Measurements from ENCODE around the gene EFHD2. TPM values are rescaled to one million over a fixed set of nuclear protein-coding genes. Genes with fewer than 3 reads are reported as not detected.
"Not testable (repeated sequence)": the region's sequence is repeated elsewhere in the genome, so short reads cannot be mapped to it uniquely, and the experiment has no call there.

Gene EFHD2
- total RNA-seq, 2 experiments from 2014 or later: 67.6 to 69.5 TPM

- H3K9me3 Mint-ChIP-seq; H3K27me3 Mint-ChIP-seq; H3K36me3 Mint-ChIP-seq (ENCODE audit: low read depth); CTCF ChIA-PET; DNase-seq; H3K27ac Mint-ChIP-seq; H3K4me1 Mint-ChIP-seq; POLR2A ChIA-PET; H3K4me3 Mint-ChIP-seq: not testable (repeated sequence)
These were observed 61.4 kb downstream of the EFHD2 start for GRCh38 chr1:15471067-15471466.

- DNase-seq; CTCF ChIA-PET; H3K9me3 Mint-ChIP-seq; POLR2A ChIA-PET; H3K4me1 Mint-ChIP-seq; H3K36me3 Mint-ChIP-seq (ENCODE audit: low read depth); H3K27me3 Mint-ChIP-seq; H3K27ac Mint-ChIP-seq; H3K4me3 Mint-ChIP-seq: not testable (repeated sequence)
These were observed 62.0 kb downstream of the EFHD2 start for GRCh38 chr1:15471723-15472122.

DNA sequence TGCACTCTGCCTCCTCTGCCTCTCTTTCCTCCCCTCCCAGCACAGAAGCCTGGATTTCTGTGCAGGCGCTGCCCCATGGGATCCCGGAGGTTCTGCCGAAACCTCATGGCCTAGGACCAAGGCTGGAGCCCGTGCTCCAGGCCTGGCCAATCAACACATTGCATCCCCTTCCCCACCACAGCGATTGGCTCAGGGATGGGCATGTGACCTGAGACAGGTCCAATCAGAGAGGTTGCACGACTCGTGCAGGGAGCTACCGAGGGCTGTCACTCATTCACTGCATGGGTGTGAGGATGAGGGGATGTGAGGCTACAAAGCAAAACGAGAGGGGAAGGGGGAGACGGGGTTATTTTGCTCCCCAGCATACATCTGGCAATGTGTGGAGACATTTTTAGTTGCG, 62.9 kb downstream of the EFHD2 start:
- no peaks in the 10 kb centered on the region for H3K36me3 Mint-ChIP-seq (ENCODE audit: low read depth)
- no peak overlapping the region for H3K4me3 Mint-ChIP-seq
- no peak overlapping the region for H3K27ac Mint-ChIP-seq
- DNase-seq: no peak
- ChIA-PET CTCF (no interaction called here), POLR2A (no interaction called here)
- H3K9me3 Mint-ChIP-seq: no peaks in the 10 kb centered on the region
- H3K4me1 Mint-ChIP-seq: no peaks in the 10 kb centered on the region
- H3K27me3 Mint-ChIP-seq: peaks cover 3% of the 10 kb centered on the region

GRCh38 chr1:15475752-15476314, 66.1 kb downstream of the EFHD2 start, which contains the start of gene CELA2B:
TSS of gene CELA2B (plus strand) at chr1:15476104. CDS start at chr1:15476126, 22 bp downstream.
- Mint-ChIP-seq H3K36me3 (ENCODE audit: low read depth) (no peaks in the 10 kb centered on the region), H3K4me1 (no peaks in the 10 kb centered on the region), H3K9me3 (no peaks in the 10 kb centered on the region), H3K4me3 (no peak within 1 kb of the TSS), H3K27me3 (peaks cover 3% of the 10 kb centered on the region), H3K27ac (no peak within 1 kb of the TSS)
- POLR2A ChIA-PET: no interaction called here
- DNase-seq: no peak
- CTCF ChIA-PET: no interaction called here

DNA sequence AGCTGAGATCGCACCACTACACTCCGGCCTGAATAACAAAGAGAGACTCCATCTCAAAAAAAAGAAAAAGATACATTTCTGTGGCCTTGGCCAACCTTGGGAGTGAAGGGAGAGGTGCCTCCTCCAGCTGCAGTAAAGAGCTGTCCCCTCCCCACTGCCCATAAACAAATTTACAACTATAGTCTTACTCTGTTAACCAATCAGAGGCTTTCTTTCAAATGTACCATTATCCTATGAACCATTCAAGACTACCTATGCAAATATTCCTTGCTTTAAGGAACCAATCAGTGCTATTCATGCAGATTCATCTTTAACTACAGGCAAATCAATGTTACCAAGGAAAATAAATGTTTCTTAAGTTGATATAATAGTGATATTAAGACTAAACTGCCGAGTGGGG, 67.2 kb downstream of the EFHD2 start:
- Mint-ChIP-seq H3K9me3 (no peaks in the 10 kb centered on the region), H3K27ac (no peak overlapping the region), H3K4me3 (no peak overlapping the region), H3K27me3 (no peaks in the 10 kb centered on the region), H3K4me1 (no peaks in the 10 kb centered on the region), H3K36me3 (ENCODE audit: low read depth) (no peaks in the 10 kb centered on the region)
- CTCF ChIA-PET: no interaction called here
- POLR2A ChIA-PET: no interaction called here
- DNase-seq: no peak

DNA sequence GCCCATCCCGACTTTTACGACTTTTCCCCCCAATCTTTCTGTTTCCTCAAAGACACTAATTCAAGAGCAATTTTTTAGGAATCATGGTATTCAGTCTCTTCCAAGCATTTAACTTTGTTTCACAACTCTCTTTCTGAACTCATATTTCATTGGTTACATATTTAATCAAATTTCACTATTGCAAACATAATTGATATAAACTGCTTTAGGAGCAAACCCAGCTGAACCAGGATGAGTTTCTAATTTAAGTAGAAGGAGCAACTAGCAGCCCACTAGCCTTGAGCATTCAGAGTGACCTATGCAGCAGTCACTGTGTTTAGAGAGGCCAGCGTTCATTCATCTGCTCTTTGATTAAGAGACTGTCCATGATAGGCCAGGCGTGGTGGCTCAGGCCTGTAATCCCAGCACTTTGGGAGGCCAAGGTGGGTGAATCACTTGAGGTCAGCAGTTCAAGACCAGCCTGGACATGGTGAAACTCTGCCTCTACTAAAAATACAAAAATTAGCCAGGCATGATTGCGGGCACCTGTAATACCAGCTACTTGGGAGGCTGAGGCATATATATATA, 68.0 kb downstream of the EFHD2 start:
- ChIA-PET CTCF (no interaction called here), POLR2A (no interaction called here)
- no peak for DNase-seq
- H3K27ac Mint-ChIP-seq: no peak overlapping the region
- no peaks in the 10 kb centered on the region for H3K4me1 Mint-ChIP-seq
- H3K9me3 Mint-ChIP-seq: no peaks in the 10 kb centered on the region
- H3K4me3 Mint-ChIP-seq: no peak overlapping the region
- no peaks in the 10 kb centered on the region for H3K36me3 Mint-ChIP-seq (ENCODE audit: low read depth)
- H3K27me3 Mint-ChIP-seq: no peaks in the 10 kb centered on the region

Other genes with a start within 250 kb of the EFHD2 start
- not detected for gene FHAD1, start 162.7 kb upstream of the EFHD2 start, total RNA-seq
- gene CTRC, start 28.6 kb downstream of the EFHD2 start, total RNA-seq: under 1 TPM; 0.08 to 0.30 TPM
- not detected for gene CELA2A, start 46.8 kb downstream of the EFHD2 start, total RNA-seq
- not detected for gene CELA2B, start 66.2 kb downstream of the EFHD2 start, total RNA-seq
- 10 to 100 TPM; 11.3 to 13.4 TPM for gene CASP9, start 114.3 kb downstream of the EFHD2 start, total RNA-seq
- gene DNAJC16, start 117.0 kb downstream of the EFHD2 start, total RNA-seq: 10 to 100 TPM; 18.8 to 19.6 TPM
- 10 to 100 TPM; 17.0 to 17.6 TPM for gene AGMAT, start 175.2 kb downstream of the EFHD2 start, total RNA-seq
- gene DDI2, start 207.6 kb downstream of the EFHD2 start, total RNA-seq: 10 to 100 TPM; 31.0 to 33.5 TPM